22Rv1 (cell line): ENCODE data around the gene ESYT2.

Experiments used
- H3K27ac ChIP-seq: fragments of 450-650 bp; 2 replicates; pipeline ENCODE4 v1.5.1; 2017
- ZFX ChIP-seq: fragments of 450-650 bp; IDR thresholded peaks from 2 replicates; pipeline ENCODE4 v1.6.1; 2017; ENCODE audit warnings: antibody characterized with exemption, borderline replicate concordance
- TF ChIP-seq, protein P1 (sequence below): fragments of 450-650 bp; IDR thresholded peaks from 2 replicates; pipeline ENCODE4 v1.5.1; 2017; ENCODE audit warnings: mild to moderate bottlenecking

The ESYT2 gene

DNA sequence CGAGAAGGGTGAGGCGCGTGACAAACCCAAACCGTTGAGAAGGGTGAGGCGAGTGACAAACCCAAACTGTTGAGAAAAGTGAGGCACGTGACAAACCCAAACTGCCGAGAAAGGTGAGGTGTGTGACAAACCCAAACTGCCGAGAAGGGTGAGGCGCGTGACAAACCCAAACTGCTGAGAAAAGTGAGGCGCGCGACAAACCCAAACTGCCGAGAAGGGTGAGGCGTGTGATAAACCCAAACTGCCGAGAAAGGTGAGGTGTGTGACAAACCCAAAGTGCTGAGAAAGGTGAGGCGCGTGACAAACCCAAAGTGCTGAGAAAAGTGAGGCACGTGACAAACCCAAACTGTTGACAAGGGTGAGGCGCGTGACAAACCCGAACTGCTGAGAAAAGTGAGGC, 25.0 kb downstream of the ESYT2 start:
- H3K27ac ChIP-seq = no peak overlapping the region
- TF ChIP-seq ZFX = no peak
- TF ChIP-seq, protein P1, sequence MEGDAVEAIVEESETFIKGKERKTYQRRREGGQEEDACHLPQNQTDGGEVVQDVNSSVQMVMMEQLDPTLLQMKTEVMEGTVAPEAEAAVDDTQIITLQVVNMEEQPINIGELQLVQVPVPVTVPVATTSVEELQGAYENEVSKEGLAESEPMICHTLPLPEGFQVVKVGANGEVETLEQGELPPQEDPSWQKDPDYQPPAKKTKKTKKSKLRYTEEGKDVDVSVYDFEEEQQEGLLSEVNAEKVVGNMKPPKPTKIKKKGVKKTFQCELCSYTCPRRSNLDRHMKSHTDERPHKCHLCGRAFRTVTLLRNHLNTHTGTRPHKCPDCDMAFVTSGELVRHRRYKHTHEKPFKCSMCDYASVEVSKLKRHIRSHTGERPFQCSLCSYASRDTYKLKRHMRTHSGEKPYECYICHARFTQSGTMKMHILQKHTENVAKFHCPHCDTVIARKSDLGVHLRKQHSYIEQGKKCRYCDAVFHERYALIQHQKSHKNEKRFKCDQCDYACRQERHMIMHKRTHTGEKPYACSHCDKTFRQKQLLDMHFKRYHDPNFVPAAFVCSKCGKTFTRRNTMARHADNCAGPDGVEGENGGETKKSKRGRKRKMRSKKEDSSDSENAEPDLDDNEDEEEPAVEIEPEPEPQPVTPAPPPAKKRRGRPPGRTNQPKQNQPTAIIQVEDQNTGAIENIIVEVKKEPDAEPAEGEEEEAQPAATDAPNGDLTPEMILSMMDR = no peak

DNA sequence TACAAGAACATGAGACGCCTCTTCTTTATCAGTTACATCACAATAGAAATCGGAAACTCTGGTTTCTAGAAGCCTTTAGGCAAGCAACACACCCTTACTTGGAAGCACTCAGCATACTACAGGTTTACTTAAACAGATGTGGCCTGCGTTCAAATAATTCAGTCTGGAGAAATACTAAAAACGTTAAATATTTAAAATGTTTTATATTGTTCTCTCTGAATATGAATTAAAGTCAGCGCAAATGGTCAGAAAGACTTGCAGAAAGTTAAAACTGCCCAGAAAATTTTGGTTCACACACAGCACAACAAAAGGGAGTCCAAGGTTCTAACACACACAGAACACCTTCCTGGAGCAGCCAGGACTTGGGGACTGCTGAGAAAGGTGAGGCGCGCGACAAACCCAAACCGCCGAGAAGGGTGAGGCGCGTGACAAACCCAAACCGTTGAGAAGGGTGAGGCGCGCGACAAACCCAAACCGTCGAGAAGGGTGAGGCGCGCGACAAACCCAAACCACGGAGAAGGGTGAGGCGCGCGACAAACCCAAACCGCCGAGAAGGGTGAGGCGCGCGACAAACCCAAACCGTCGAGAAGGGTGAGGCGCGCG, 25.8 kb downstream of the ESYT2 start:
- TF ChIP-seq ZFX = no peak
- TF ChIP-seq, protein P1 = no peak
- H3K27ac ChIP-seq = no peak overlapping the region

DNA sequence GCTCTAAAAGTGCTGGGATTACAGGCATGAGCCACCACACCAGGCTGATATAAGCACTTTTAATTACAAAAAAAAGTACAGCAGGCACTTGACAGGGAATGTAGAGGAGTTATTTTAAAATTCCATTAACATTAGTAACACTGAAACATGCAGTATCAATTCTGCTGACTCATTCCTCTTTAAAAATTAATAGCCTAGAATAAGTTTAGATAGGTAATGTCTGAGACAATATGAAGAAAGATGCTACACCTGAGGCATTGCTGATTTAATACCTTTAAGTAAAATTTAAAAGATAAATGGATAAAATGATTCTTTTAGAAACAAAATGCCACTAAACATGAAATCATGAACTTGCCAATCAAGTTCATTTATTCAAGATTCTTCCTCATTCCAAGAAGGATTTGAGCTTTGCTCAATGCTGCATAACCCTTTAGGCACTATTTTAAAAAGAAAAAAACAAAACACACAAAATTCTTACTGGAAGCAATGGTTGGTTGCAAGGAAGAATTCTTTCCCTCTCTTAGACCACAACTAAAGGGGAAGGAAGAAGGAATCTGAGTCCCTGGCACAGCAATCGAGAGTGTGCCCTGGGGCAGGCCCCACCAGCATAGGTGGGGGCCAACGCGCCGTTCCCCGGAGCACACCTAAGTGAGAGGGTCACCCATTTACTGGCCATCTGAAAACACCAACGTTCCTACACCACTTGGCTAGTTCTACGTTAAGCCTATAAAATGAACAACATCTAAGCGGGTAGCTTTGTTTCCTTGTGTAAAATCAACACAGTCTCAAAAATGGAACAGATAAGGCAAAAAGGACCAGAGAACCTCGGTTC, 26.6 kb downstream of the ESYT2 start:
- TF ChIP-seq, protein P1 = no peak
- TF ChIP-seq ZFX = no peak
- H3K27ac ChIP-seq = no peak overlapping the region

DNA sequence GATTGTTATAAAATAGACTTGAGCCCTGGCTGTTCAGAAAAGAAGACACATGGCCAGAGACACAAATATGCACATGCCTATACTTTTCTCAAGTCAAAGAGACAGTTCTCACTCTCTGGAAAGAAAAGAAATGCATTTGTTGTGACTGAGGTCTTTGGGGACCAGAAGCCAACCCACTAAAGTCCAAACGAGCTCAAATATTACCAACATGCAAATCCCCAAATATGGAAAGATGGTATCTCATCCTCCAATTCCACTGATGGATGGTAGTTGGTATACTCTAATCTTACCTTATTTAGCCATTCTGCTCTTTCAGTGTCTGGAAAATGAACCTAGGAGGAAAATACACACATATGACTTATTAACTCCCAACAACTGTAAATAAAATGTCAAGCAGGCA, 30.6 kb downstream of the ESYT2 start:
- H3K27ac ChIP-seq = no peak overlapping the region
- no peak for TF ChIP-seq ZFX
- TF ChIP-seq, protein P1 = no peak

DNA sequence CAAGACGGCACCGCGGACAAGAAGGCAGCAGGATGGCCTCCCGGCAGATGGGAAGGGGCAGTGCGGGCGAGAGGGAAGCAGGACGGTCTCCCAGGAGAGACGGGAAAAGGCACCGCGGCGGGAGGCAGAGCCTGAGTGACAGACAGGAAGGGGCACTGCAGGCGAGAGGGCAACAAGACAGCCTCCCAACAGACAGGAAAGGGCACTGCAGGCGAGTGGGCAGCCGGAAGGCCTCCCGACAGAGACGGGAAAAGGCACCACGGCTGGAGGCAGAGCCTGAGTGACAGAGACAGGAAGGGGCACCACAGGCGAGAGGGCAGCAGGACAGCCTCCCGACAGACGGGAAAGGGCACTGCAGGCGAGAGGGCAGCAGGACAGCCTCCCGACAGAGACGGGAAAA, 32.6 kb downstream of the ESYT2 start:
- no peak overlapping the region for H3K27ac ChIP-seq
- TF ChIP-seq, protein P1 = no peak
- TF ChIP-seq ZFX = no peak

DNA sequence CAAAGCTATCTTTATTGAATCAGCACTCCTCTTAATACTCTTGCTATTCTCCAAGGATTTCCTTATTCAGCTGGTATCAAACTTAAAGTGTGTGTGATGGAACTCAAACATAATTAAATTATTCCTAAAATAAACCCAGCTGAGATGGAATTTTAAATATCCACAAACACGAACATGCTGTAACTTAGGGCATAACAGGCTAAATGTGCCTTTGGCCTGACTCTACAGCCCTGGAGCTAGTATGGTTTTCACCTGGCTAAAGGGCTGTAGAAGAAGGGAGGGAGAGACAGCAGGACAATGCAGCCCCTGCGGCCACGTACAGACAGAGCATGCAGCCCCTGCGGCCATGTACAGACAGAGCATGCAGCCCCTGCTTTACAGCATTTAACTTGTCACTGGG, 34.0 kb downstream of the ESYT2 start:
- H3K27ac ChIP-seq = no peak overlapping the region
- TF ChIP-seq, protein P1 = no peak
- no peak for TF ChIP-seq ZFX

DNA sequence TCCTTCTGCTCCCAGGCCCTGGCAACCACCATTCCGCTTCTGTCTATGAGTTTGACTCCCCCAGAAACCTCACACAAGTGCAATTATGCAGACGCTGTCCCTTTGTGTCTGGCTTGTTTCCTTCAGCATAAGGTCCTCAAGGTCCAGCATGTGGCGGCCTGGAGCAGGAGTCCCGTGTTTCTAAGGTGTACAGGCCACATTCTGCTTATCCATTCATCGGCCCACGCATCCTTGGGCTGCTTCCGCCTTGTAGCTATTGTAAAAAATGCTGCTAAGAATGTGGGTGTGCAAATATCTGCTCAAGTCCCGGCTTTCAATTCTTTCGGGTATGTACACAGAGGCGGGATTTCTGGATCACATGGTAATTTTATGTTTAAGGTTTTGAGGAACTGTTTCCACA, 38.2 kb downstream of the ESYT2 start:
- no peak overlapping the region for H3K27ac ChIP-seq
- TF ChIP-seq, protein P1 = no peak
